Trophoblast cell (in vitro differentiated cells and primary cell): ENCODE measurements around the gene PLXNA2.

Experiments
- DNase-seq, 2 donors: peaks; one replicate each; pipeline ENCODE4 v3.0.0-alpha.2; 2016
- H2AFZ ChIP-seq: 2 replicates; pipeline ENCODE4 v1.6.1; 2013; ENCODE audit warnings: low read length, moderate library complexity, mild to moderate bottlenecking; ENCODE audit not compliant: insufficient read depth, poor library complexity
- H2AK5ac ChIP-seq: 2 replicates; pipeline ENCODE4 v1.6.1; 2013; ENCODE audit warnings: mild to moderate bottlenecking, low read length
- H2BK120ac ChIP-seq: 2 replicates; pipeline ENCODE4 v1.6.1; 2013; ENCODE audit warnings: low read length, mild to moderate bottlenecking, moderate library complexity; ENCODE audit not compliant: insufficient read depth, poor library complexity
- H2BK12ac ChIP-seq: 2 replicates; pipeline ENCODE4 v1.6.1; 2013; ENCODE audit warnings: mild to moderate bottlenecking, low read length, moderate library complexity
- H2BK5ac ChIP-seq: 2 replicates; pipeline ENCODE4 v1.6.1; 2013; ENCODE audit warnings: low read length, low read depth, moderate library complexity, mild to moderate bottlenecking; ENCODE audit not compliant: poor library complexity
- H3K14ac ChIP-seq: 2 replicates; pipeline ENCODE4 v1.6.1; 2013; ENCODE audit warnings: mild to moderate bottlenecking, low read length
- H3K18ac ChIP-seq: 2 replicates; pipeline ENCODE4 v1.6.1; 2013; ENCODE audit warnings: mild to moderate bottlenecking, low read length
- H3K23ac ChIP-seq: 2 replicates; pipeline ENCODE4 v1.6.1; 2013; ENCODE audit warnings: low read length
- H3K27ac ChIP-seq: 2 replicates; pipeline ENCODE4 v1.5.1; 2013; ENCODE audit warnings: low read depth, mild to moderate bottlenecking, inconsistent platforms, low read length, moderate library complexity
- H3K27me3 ChIP-seq: 2 replicates; pipeline ENCODE4 v1.6.1; 2013; ENCODE audit warnings: inconsistent platforms, mild to moderate bottlenecking, low read length, moderate library complexity; ENCODE audit not compliant: insufficient read depth
- H3K36me3 ChIP-seq, 2 experiments: 1 replicate in 1 of 2; 2 replicates in 1 of 2; pipeline ENCODE4 v1.6.1; 2013; ENCODE audit warnings: low read length in 2 of 2, mild to moderate bottlenecking in 2 of 2, moderate library complexity in 1 of 2; ENCODE audit not compliant: insufficient read depth in 2 of 2, control insufficient read depth in 1 of 2
- H3K4ac ChIP-seq: 2 replicates; pipeline ENCODE4 v1.6.1; 2013; ENCODE audit warnings: low read depth, mild to moderate bottlenecking, low read length, moderate library complexity
- H3K4me1 ChIP-seq, 2 experiments: 1 replicate in 1 of 2; 2 replicates in 1 of 2; pipeline ENCODE4 v1.6.1; 2013; ENCODE audit warnings: low read length in 2 of 2, mild to moderate bottlenecking in 2 of 2, moderate library complexity in 1 of 2; ENCODE audit not compliant: insufficient read depth in 2 of 2, control insufficient read depth in 1 of 2
- H3K4me2 ChIP-seq: 2 replicates; pipeline ENCODE4 v1.6.1; 2013; ENCODE audit warnings: inconsistent platforms, mild to moderate bottlenecking, low read length, moderate library complexity
- H3K4me3 ChIP-seq: 2 replicates; pipeline ENCODE4 v1.5.1; 2013; ENCODE audit warnings: mild to moderate bottlenecking, low read depth, low read length, inconsistent platforms
- H3K79me1 ChIP-seq: one replicate; pipeline ENCODE4 v1.6.1; 2013; ENCODE audit warnings: low read length
- H3K79me2 ChIP-seq: 2 replicates; pipeline ENCODE4 v1.6.1; 2013; ENCODE audit warnings: low read length, mild to moderate bottlenecking; ENCODE audit not compliant: control insufficient read depth, insufficient read depth, poor library complexity
- H3K9ac ChIP-seq: 2 replicates; pipeline ENCODE4 v1.6.1; 2013; ENCODE audit warnings: mild to moderate bottlenecking, low read length
- H3K9me3 ChIP-seq: 2 replicates; pipeline ENCODE4 v1.6.1; 2013; ENCODE audit warnings: low read depth, mild to moderate bottlenecking, control low read depth, inconsistent platforms, low read length; ENCODE audit not compliant: insufficient read depth
- H4K12ac ChIP-seq: 2 replicates; pipeline ENCODE4 v1.6.1; 2013; ENCODE audit warnings: low read depth, mild to moderate bottlenecking, low read length, moderate library complexity
- H4K8ac ChIP-seq: 2 replicates; pipeline ENCODE4 v1.6.1; 2013; ENCODE audit warnings: low read depth, mild to moderate bottlenecking, low read length, moderate library complexity
- H4K91ac ChIP-seq: one replicate; pipeline ENCODE4 v1.6.1; 2013; ENCODE audit warnings: low read depth, mild to moderate bottlenecking, low read length, moderate library complexity
- WGBS: extraction: QIAGEN DNeasy Blood & Tissue Kit; methylation state at CpG from one replicate; pipeline ENCODE4 v1.1.7; 2013; ENCODE audit warnings: missing lambda C conversion rate; ENCODE audit not compliant: insufficient read length, insufficient coverage; ENCODE audit errors: extremely low coverage; 5-methylcytosine and 5-hydroxymethylcytosine counted together

PLXNA2 gene

GRCh38 chr1:208122612-208123358 lies 121.4 kb downstream of the PLXNA2 start:
- no peaks in the 10 kb centered on the region for H3K79me1 ChIP-seq
- H3K23ac ChIP-seq = no peak overlapping the region
- H4K12ac ChIP-seq = no peak overlapping the region
- no peak overlapping the region for H2AK5ac ChIP-seq
- H4K8ac ChIP-seq = no peak overlapping the region
- no peaks in the 10 kb centered on the region for H3K27me3 ChIP-seq
- H3K4me3 ChIP-seq = no peak overlapping the region
- H3K27ac ChIP-seq = no peak overlapping the region
- no peak overlapping the region for H3K18ac ChIP-seq
- no peaks in the 10 kb centered on the region for H3K9me3 ChIP-seq
- WGBS = no CpG with 5 or more reads among the region's 4 CpGs
- H3K4me2 ChIP-seq = no peak overlapping the region
- no peaks in the 10 kb centered on the region for H3K79me2 ChIP-seq
- no peak overlapping the region for H3K4ac ChIP-seq
- H4K91ac ChIP-seq = no peak overlapping the region
- H2AFZ ChIP-seq = no peak overlapping the region
- DNase-seq = no peak
- H3K36me3 ChIP-seq = peaks cover 13% of the 10 kb centered on the region in 2 experiments
- peaks cover 0 to 5% of the 10 kb centered on the region in 2 experiments for H3K4me1 ChIP-seq
- no peak overlapping the region for H2BK5ac ChIP-seq
- H2BK12ac ChIP-seq = no peak overlapping the region
- no peak overlapping the region for H2BK120ac ChIP-seq
- H3K9ac ChIP-seq = no peak overlapping the region
- H3K14ac ChIP-seq = no peak overlapping the region

DNA sequence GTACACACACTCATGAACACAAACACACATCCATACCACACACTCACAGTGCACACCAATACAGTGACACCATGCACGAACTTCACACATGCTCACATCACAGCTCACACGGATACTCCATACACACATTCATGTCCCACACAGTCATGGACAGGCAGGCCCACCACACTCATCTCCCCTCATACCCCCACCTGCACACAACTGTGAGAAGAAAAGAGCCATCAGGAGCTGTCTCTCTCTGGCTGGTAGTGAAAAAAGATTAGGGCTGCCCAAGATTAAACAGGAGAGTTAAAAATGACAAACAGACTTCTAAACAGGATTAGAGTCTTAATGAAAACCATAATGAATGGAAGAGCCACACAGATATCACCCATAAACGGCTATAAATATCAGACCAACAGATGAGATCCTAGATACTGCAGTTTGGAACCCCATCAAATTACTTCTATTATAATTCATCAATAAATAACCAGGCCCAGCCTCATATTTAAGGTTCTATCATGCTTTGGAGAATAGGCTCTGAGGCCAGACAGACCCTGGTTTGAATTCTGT lies 122.3 kb downstream of the PLXNA2 start:
- Histone ChIP-seq H3K27me3 (no peaks in the 10 kb centered on the region), H3K9ac (no peak overlapping the region), H2BK12ac (no peak overlapping the region), H3K79me1 (no peaks in the 10 kb centered on the region), H3K9me3 (no peaks in the 10 kb centered on the region), H3K36me3 (peaks cover 14% of the 10 kb centered on the region in 2 experiments), H3K18ac (no peak overlapping the region), H3K27ac (no peak overlapping the region), H4K8ac (no peak overlapping the region), H2BK5ac (no peak overlapping the region), H3K4me3 (no peak overlapping the region), H3K4ac (no peak overlapping the region), H4K12ac (no peak overlapping the region), H2AK5ac (no peak overlapping the region), H2BK120ac (no peak overlapping the region), H3K4me2 (no peak overlapping the region), H3K14ac (no peak overlapping the region), H3K23ac (no peak overlapping the region), H4K91ac (no peak overlapping the region), H3K79me2 (no peaks in the 10 kb centered on the region), H3K4me1 (peaks cover 4 to 11% of the 10 kb centered on the region in 2 experiments), H2AFZ (no peak overlapping the region)
- no CpG with 5 or more reads among the region's 3 CpGs for WGBS
- DNase-seq = no peak

DNA sequence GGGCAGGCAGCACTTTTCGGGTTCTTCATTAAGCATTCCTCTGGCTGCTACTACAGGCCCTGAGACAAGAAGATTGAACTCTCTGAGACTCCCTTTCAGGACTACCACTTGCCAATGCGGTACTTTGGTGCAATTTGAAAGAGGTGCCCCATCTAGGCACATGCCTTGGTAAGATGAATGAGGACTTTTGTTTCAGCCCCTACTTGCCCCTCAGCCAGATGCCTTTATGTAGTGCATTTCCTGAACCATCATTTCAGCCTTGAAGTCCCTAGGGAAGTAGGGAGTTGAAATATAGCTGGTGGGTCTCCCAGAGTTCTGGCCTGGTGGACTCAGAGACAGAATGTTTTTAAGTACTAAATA lies 123.8 kb downstream of the PLXNA2 start:
- Histone ChIP-seq H3K4me2 (no peak overlapping the region), H3K9me3 (no peaks in the 10 kb centered on the region), H4K12ac (no peak overlapping the region), H4K91ac (no peak overlapping the region), H3K9ac (no peak overlapping the region), H2BK12ac (no peak overlapping the region), H3K79me2 (no peaks in the 10 kb centered on the region), H3K79me1 (no peaks in the 10 kb centered on the region), H3K4me3 (no peak overlapping the region), H3K23ac (no peak overlapping the region), H2BK120ac (no peak overlapping the region), H3K27ac (no peak overlapping the region), H3K18ac (no peak overlapping the region), H2AFZ (no peak overlapping the region), H3K4ac (no peak overlapping the region), H3K4me1 (peaks cover 4 to 11% of the 10 kb centered on the region in 2 experiments), H3K27me3 (no peaks in the 10 kb centered on the region), H2AK5ac (no peak overlapping the region), H4K8ac (no peak overlapping the region), H3K36me3 (peaks cover 7 to 8% of the 10 kb centered on the region in 2 experiments), H3K14ac (no peak overlapping the region), H2BK5ac (no peak overlapping the region)
- no CpG with 5 or more reads among the region's 2 CpGs for WGBS
- DNase-seq = no peak

DNA sequence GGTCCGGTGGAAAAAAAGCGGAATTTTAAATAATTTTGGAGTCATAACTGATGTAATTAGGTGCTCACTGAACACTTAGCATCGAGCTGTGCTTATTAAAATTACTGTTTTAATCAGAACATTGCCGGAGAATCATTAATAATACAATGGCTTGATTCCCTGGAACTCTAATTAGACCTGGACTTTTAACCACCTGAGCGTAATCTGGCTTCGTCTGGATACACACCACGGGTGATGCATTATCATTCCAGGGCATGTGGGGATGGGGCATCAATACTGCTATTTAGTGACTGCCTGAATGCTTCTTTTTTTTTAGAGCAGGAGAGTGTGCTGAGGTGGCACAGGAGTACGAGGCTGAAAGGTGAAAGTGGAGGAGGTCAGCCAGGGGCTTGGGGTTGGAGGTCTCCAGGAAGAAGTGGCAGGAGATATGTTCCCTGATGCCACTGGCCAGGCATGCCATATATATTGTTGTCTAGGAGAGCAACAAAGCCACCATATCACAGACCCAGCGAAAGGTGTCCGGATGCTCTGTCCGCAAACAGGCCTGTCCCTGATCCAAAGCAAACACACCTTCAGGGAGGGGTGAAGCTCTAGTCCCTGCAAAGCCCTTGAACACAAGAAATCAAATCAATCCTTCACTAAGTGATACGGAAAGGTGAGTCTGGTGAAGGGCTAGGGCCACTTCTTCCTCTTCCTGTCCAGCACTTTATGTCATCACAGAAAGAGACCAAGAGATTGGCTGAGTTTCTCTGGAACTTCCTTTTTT lies 125.2 kb downstream of the PLXNA2 start:
- no peak for DNase-seq
- H3K4me2 ChIP-seq = no peak overlapping the region
- no peak overlapping the region for H2AK5ac ChIP-seq
- no peak overlapping the region for H3K4me3 ChIP-seq
- peaks cover 4 to 11% of the 10 kb centered on the region in 2 experiments for H3K4me1 ChIP-seq
- H3K23ac ChIP-seq = no peak overlapping the region
- no peak overlapping the region for H3K9ac ChIP-seq
- H3K9me3 ChIP-seq = no peaks in the 10 kb centered on the region
- no peak overlapping the region for H2AFZ ChIP-seq
- no peak overlapping the region for H3K14ac ChIP-seq
- no peak overlapping the region for H4K12ac ChIP-seq
- H2BK120ac ChIP-seq = no peak overlapping the region
- no peaks in the 10 kb centered on the region for H3K79me1 ChIP-seq
- H3K18ac ChIP-seq = no peak overlapping the region
- no peak overlapping the region for H3K27ac ChIP-seq
- H2BK12ac ChIP-seq = no peak overlapping the region
- peaks cover 5 to 12% of the 10 kb centered on the region in 2 experiments for H3K36me3 ChIP-seq
- H4K8ac ChIP-seq = no peak overlapping the region
- no peaks in the 10 kb centered on the region for H3K79me2 ChIP-seq
- WGBS = no CpG with 5 or more reads among the region's 12 CpGs
- no peaks in the 10 kb centered on the region for H3K27me3 ChIP-seq
- no peak overlapping the region for H3K4ac ChIP-seq
- H2BK5ac ChIP-seq = no peak overlapping the region
- H4K91ac ChIP-seq = no peak overlapping the region
